Colonic mucosa (tissue), 4 donors: ENCODE results near the gene IGF2BP2. TPM values are rescaled to one million over a fixed set of nuclear protein-coding genes. Genes with fewer than 3 reads are reported as not detected.

Experiments
- DNase-seq: peaks from one replicate; pipeline ENCODE4 v3.0.0-alpha.2; 2020
- H3K27ac ChIP-seq: fragments of 200-600 bp; one replicate; pipeline ENCODE4 v1.8.0; 2021
- H3K27me3 ChIP-seq: fragments of 200-600 bp; one replicate; pipeline ENCODE4 v1.8.0; 2021
- H3K36me3 ChIP-seq: fragments of 200-600 bp; one replicate; pipeline ENCODE4 v1.8.0; 2021
- H3K4me1 ChIP-seq: fragments of 200-600 bp; one replicate; pipeline ENCODE4 v1.8.0; 2021; ENCODE audit warnings: mild to moderate bottlenecking
- H3K4me3 ChIP-seq: fragments of 200-600 bp; one replicate; pipeline ENCODE4 v1.8.0; 2021
- H3K9ac ChIP-seq, 2 donors: one replicate each; pipeline ENCODE4 v1.7.0; 2013; ENCODE audit warnings: control low read depth in 2 of 2, low read depth in 2 of 2, low read length in 2 of 2
- H3K9me3 ChIP-seq: fragments of 200-600 bp; one replicate; pipeline ENCODE4 v1.8.0; 2021
- CTCF ChIP-seq: fragments of 200-600 bp; IDR thresholded peaks from one replicate; pipeline ENCODE4 v1.8.0; 2022; ENCODE audit warnings: antibody characterized with exemption, mild to moderate bottlenecking
- intact Hi-C: fragments of 100-400 bp; cut with DNase I; formaldehyde crosslinking; loops from one replicate; pipeline ENCODE4 v1.14.1; 2022
- total RNA-seq, 2 donors: library from RNA; stranded (reverse); fragmentation: NEBNext Ultra II Directional in 1 of 2; extraction: Animal tissue kit (Norgen Biotek cat#: 25700) in 1 of 2; gene quantifications; one replicate each; pipeline ENCODE4 v1.2.1, GENCODE V29; 2021
- donor health status: healthy.
- donor health status: DM: no; HTN: no; CAD: no.
- donor health status: DM: no; HTN: no; CAD: no.

IGF2BP2 gene
- total RNA-seq, 2 donors from 2014 or later: 48.7 to 61.2 TPM

- no peak for TF ChIP-seq CTCF
- peak; percentile 59 for DNase-seq
- Histone ChIP-seq H3K4me3 (no peak overlapping the region), H3K36me3 (no peaks in the 10 kb centered on the region), H3K9ac (no peak overlapping the region), H3K9me3 (no peaks in the 10 kb centered on the region), H3K4me1 (peaks cover 5% of the 10 kb centered on the region), H3K27me3 (no peaks in the 10 kb centered on the region), H3K27ac (peak overlapping the region; percentile 72)
- intact Hi-C loops: no loop called here
Observed at GRCh38 chr3:185744997-185745843, 79.6 kb downstream of the IGF2BP2 start.

- DNase-seq: no peak
- no peak overlapping the region for H3K27ac ChIP-seq
- no peaks in the 10 kb centered on the region for H3K9me3 ChIP-seq
- no peak overlapping the region for H3K4me3 ChIP-seq
- no peaks in the 10 kb centered on the region for H3K27me3 ChIP-seq
- TF ChIP-seq CTCF: no peak
- no peak overlapping the region for H3K9ac ChIP-seq
- H3K4me1 ChIP-seq: no peaks in the 10 kb centered on the region
- intact Hi-C loops: no loop called here
- H3K36me3 ChIP-seq: no peaks in the 10 kb centered on the region
Observed at GRCh38 chr3:185741586-185741985, 83.3 kb downstream of the IGF2BP2 start.

GRCh38 chr3:185740133-185740532, 84.7 kb downstream of the IGF2BP2 start:
- H3K27ac ChIP-seq: no peak overlapping the region
- intact Hi-C loops: no loop called here

GRCh38 chr3:185739264-185739701, 85.6 kb downstream of the IGF2BP2 start:
- Histone ChIP-seq H3K27me3 (no peaks in the 10 kb centered on the region), H3K27ac (no peak overlapping the region), H3K4me1 (no peaks in the 10 kb centered on the region), H3K36me3 (no peaks in the 10 kb centered on the region), H3K4me3 (no peak overlapping the region), H3K9me3 (no peaks in the 10 kb centered on the region), H3K9ac (no peak overlapping the region)
- DNase-seq: no peak
- no peak for TF ChIP-seq CTCF
- intact Hi-C loops: no loop called here

More at GRCh38 chr3:185740133-185740532, 84.7 kb downstream of the IGF2BP2 start:
- TF ChIP-seq CTCF: no peak
- Histone ChIP-seq H3K4me3 (no peak overlapping the region), H3K4me1 (no peaks in the 10 kb centered on the region), H3K27me3 (no peaks in the 10 kb centered on the region), H3K9me3 (no peaks in the 10 kb centered on the region), H3K36me3 (no peaks in the 10 kb centered on the region), H3K9ac (no peak overlapping the region)
- DNase-seq: no peak

DNA sequence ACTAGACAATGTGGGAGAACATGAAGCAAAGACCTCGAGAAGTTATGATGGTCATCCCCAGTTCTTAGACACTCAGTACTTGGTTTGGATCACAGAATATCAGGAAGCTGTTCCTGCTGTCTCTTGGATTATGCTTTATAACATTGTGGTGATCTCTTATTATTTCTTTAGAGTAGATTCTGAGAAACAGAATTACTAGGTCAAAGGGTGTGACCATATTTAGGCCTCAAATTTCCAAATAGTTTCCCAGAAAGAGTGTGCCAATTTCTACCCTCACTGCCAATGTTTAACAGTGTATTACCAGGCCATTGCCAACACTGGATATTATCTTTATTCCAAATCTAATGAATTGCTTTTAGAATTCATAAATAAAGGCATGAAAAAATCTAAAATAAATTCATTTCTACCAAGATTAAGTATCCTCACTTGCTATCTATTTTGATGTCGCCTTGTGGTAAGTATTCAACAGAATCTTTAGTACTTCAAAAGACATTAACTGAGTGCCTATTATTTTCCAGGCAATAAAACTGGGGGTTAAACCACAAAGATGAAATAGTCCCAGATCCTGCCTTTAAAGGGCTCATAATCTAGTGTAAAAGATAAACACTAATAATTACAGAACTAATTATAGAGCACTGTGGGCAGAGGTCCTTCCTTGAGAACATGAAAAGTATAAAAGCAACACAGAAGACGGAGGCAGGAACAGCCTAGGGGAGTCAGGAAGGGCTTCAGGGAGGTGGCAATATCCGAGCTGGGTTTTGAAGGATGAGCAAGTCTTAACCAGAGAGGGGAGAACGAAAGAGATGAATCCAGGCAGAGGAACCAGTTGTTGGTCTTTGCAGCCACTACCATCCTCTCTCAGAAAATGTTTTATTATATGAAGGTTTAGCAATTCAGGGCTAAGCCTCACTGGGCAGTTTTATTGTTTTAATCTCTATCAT, 86.8 kb downstream of the IGF2BP2 start:
- H3K9ac ChIP-seq: no peak overlapping the region
- TF ChIP-seq CTCF: no peak
- no peaks in the 10 kb centered on the region for H3K4me1 ChIP-seq
- no peaks in the 10 kb centered on the region for H3K36me3 ChIP-seq
- no peaks in the 10 kb centered on the region for H3K9me3 ChIP-seq
- DNase-seq: no peak
- no peaks in the 10 kb centered on the region for H3K27me3 ChIP-seq
- H3K4me3 ChIP-seq: no peak overlapping the region
- intact Hi-C loops: no loop called here
- H3K27ac ChIP-seq: no peak overlapping the region
